BJ (cell line): Measurements from ENCODE around the gene PRADC1. TPM values are rescaled to one million over a fixed set of nuclear protein-coding genes. Genes with fewer than 3 reads are reported as not detected.

Experiments
- CTCF ChIA-PET: fragments of 350-600 bp; formaldehyde crosslinking; extraction: SDS; loops from one replicate; lab custom pipeline; 2021; ENCODE audit warnings: antibody characterized with exemption, inconsistent platforms; lab: Yijun Ruan, JAX
- POLR2A ChIA-PET: fragments of 300-600 bp; sonication (Branson Sonifier 250); formaldehyde crosslinking; extraction: SDS; loops from one replicate; lab custom pipeline; 2021; ENCODE audit warnings: antibody characterized with exemption; lab: Charles Lee
- DNase-seq: peaks from one replicate; pipeline ENCODE4 v3.0.0-alpha.2; 2011; ENCODE audit warnings: low read depth
- H3K27me3 ChIP-seq: 2 replicates; pipeline ENCODE4 v1.6.0; 2011; ENCODE audit warnings: low read length; ENCODE audit not compliant: control insufficient read depth, insufficient read depth
- H3K36me3 ChIP-seq: 2 replicates; pipeline ENCODE4 v1.5.1; 2011; ENCODE audit warnings: low read length; ENCODE audit not compliant: control insufficient read depth, insufficient read depth
- H3K4me3 ChIP-seq: 2 replicates; pipeline ENCODE4 v1.5.1; 2011; ENCODE audit warnings: low read depth, mild to moderate bottlenecking, control low read depth, low read length
- polyA plus RNA-seq: library from polyadenylated mRNA; depleted of rRNA; stranded (reverse); fragments of >200 nt; gene quantifications from 2 replicates; pipeline ENCODE4 v1.2.3, GENCODE V29; 2011
- TF ChIP-seq, protein P1 (sequence below): IDR thresholded peaks from 2 replicates; pipeline ENCODE4 v1.5.1; 2011; ENCODE audit warnings: low read depth, mild to moderate bottlenecking, control low read depth, inconsistent platforms, low read length, moderate library complexity; ENCODE audit not compliant: insufficient read depth

The PRADC1 gene
- polyA plus RNA-seq, 1 experiment: 19.4 TPM

DNA sequence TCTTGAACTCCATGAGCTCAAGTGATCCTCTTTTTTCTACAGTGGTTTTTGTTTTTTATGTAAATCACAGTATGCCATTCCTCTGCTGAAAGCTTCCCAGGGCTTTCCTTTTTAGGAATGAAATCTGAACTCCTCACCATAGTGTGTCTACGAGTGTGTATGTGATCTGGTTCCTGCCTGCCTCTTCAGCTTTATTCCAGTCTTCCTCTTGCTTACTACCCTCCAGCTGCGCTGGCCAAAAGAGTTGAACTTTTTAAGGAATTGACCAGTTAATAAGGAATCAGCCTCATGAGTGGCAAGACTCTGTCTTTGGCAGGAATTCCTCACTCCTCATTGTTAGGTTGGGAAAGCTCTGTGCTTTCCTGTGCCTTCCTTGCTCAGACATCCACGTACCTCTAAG is 5.1 kb upstream of the PRADC1 start:
- Histone ChIP-seq H3K4me3 (no peak overlapping the region), H3K27me3 (no peaks in the 10 kb centered on the region), H3K36me3 (peaks cover 1% of the 10 kb centered on the region; the same call in 1 of the 2 replicates)
- POLR2A ChIA-PET: no interaction called here
- CTCF ChIA-PET: interaction anchor here (1.3 to 1.8 kb wide), 4 partner anchors 22 to 61 kb away, joined by 4 to 8 read pairs (median 5); no protein-coding TSS in a partner anchor
- DNase-seq: no peak
- TF ChIP-seq, protein P1, sequence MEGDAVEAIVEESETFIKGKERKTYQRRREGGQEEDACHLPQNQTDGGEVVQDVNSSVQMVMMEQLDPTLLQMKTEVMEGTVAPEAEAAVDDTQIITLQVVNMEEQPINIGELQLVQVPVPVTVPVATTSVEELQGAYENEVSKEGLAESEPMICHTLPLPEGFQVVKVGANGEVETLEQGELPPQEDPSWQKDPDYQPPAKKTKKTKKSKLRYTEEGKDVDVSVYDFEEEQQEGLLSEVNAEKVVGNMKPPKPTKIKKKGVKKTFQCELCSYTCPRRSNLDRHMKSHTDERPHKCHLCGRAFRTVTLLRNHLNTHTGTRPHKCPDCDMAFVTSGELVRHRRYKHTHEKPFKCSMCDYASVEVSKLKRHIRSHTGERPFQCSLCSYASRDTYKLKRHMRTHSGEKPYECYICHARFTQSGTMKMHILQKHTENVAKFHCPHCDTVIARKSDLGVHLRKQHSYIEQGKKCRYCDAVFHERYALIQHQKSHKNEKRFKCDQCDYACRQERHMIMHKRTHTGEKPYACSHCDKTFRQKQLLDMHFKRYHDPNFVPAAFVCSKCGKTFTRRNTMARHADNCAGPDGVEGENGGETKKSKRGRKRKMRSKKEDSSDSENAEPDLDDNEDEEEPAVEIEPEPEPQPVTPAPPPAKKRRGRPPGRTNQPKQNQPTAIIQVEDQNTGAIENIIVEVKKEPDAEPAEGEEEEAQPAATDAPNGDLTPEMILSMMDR: no peak

DNA sequence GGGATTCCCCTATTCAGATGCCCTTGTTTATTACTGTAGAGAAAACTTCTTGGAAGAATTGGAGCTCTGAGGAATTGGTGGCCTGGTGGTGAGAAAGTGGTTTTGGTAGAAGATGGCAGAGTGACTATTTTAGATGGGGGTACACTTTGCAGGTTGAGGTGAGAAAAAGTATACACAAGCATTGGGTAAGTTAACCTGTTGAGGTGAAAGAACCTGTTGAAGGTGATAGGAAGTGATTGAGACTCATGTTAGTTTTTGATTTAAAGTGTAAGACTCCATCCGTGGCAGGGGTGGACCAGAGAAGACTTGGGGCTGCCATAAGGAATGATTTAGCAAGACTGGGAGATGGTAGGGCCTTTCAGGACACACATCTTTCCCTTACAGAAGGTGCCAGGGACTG is 4.1 kb upstream of the PRADC1 start:
- CTCF ChIA-PET: interaction anchor here (0.7 to 1.4 kb wide), 4 partner anchors 10 to 53 kb away, joined by 3 to 4 read pairs (median 4); no protein-coding TSS in a partner anchor
- POLR2A ChIA-PET: no interaction called here

DNA sequence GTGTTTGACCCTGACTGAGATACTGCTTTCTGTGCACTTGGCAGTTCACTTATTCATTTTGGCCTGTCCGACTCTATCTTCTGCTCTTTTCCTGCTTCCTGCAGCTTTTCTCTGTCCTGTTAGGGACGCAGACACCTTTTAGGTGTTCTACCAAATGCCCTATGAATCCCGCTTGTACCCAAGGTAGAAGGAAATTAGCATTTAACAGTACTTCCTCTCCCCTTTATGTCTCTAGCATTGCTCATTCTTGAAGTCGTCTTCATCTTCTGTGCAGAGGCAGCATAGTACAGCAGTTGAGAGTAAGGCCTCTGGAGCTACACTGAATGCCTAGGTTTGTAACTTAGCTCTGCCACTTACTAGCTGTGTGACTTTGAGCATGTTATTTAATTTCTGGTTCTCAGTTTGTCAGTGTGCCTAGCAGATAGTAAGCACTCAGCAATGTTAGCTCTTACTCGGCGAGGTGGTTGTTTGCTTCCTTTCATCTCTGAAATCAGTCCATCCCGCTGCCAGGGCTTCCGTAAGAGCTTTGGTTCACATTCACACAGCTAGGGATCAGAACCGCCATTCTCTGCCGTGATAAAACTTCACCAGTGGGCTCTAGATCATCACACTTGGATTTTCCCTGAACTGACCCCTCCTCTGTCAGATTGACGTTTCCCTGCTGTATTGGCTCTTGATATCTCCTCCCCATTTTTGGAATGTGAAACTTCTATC is 2.4 kb upstream of the PRADC1 start:
- DNase-seq: no peak
- TF ChIP-seq, protein P1: no peak
- H3K4me3 ChIP-seq: peak overlapping the region; percentile 91
- no peaks in the 10 kb centered on the region for H3K27me3 ChIP-seq
- peaks cover 1% of the 10 kb centered on the region; the same call in 1 of the 2 replicates for H3K36me3 ChIP-seq
- CTCF ChIA-PET: interaction anchor here (1.1 to 1.7 kb wide), 2 partner anchors 20 to 25 kb away, joined by 3 read pairs; no protein-coding TSS in a partner anchor
- POLR2A ChIA-PET: no interaction called here

More for the DNA sequence above, 4.1 kb upstream of the PRADC1 start:
- DNase-seq: no peak
- Histone ChIP-seq H3K4me3 (no peak overlapping the region), H3K36me3 (peaks cover 1% of the 10 kb centered on the region; the same call in 1 of the 2 replicates), H3K27me3 (no peaks in the 10 kb centered on the region)
- TF ChIP-seq, protein P1: no peak

DNA sequence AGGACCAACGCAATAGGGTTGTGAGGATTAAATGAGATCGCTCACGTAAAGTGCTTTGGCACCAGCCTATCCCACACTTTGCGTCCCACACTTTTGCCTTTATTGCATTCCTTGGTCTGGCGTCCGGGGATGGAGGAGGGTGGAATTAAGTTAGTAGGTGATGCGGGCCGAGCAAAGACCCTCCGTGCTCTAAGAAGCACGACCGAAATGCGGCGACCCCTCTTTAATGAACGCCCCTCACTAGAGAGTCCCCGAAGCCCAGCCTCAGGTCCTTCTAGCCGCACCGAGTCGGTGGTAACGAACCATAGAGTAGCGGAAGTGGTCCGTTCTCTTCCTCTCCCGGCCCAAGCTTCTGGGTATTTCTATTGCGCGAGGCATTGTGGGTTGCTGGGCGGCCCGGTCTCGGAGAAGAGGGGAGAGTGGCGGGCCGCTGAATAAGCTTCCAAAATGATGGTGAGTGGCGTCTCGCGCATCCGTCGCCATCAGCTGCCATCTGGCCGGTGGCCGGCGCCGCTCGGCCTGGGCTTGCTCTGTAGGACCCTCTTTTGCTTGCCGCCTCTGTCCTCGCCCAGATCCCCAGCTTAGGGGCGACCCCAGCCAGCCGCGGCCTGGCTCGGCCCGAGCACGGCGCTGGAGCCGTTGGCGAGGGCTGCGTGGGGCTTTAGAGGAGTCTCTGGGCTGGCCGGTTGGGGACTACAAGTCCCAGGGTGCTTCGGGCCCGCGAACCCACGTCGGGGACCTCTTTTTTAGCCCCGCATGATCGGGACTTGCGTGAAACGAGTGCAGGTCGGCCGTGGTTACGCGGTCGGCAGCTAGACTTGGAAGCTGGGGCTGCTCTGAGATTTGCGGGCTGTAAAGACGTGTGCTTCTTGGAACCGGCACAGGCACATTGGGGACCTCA is 1.1 kb upstream of the PRADC1 start, which contains the start of gene CCT7:
Gene CCT7 (plus strand): TSS at position 377 of the 901 bp plus-strand sequence. CDS start 71 bp downstream, at position 448.
- ChIA-PET POLR2A (interaction anchor here (0.7 to 1.0 kb wide), 2 partner anchors 57 to 419 kb away, joined by 4 read pairs; no protein-coding TSS in a partner anchor), CTCF (interaction anchor here (0.9 to 3.2 kb wide), 4 partner anchors 15 to 58 kb away, joined by 3 to 13 read pairs (median 3); no protein-coding TSS in a partner anchor)
- DNase-seq: peak; percentile 43
- Histone ChIP-seq H3K36me3 (peaks cover 1% of the 10 kb centered on the region; the same call in 1 of the 2 replicates), H3K4me3 (peak within 1 kb of the TSS; percentile 91), H3K27me3 (no peaks in the 10 kb centered on the region)
- TF ChIP-seq, protein P1: no peak
